Measurements from ENCODE around the gene TEDC1. TPM values are rescaled to one million over a fixed set of nuclear protein-coding genes. Genes with fewer than 3 reads are reported as not detected.

The TEDC1 gene
- total and polyA plus RNA-seq, 3 donors from 2014 or later = 8.8 to 16.7 (median 16.4) TPM

- peak overlapping the region; percentile 8 to 26 for H3K27ac ChIP-seq
- no peaks in the 10 kb centered on the region for H3K36me3 ChIP-seq (ENCODE audit: low read depth, missing control alignments)
- intact Hi-C loops (cut with DNase I; ENCODE audit: low total_unique reads) = no loop called here
- no peak for TF ChIP-seq CTCF (IDR thresholded peaks at IDR 0.05)
- TF ChIP-seq POLR2A (IDR thresholded peaks at IDR 0.05) = no peak
- 30 to 42% methylated on average over 2 to 7 of the region's 7 CpGs for WGBS, 2 donors
- peaks cover 2% of the 10 kb centered on the region for H3K27me3 ChIP-seq
- DNase-seq = no peak
- H3K4me1 ChIP-seq = peaks cover 54% of the 10 kb centered on the region
- no peaks in the 10 kb centered on the region for H3K9me3 ChIP-seq
- H3K4me3 ChIP-seq = peak overlapping the region in 1 of 2 donors; percentile 55
These were observed 17.9 kb upstream of the TEDC1 start for GRCh38 chr14:105473033-105473676.

- Histone ChIP-seq H3K9me3 (no peaks in the 10 kb centered on the region), H3K4me1 (peaks cover 54% of the 10 kb centered on the region), H3K27me3 (peaks cover 3% of the 10 kb centered on the region), H3K36me3 (ENCODE audit: low read depth, missing control alignments) (no peaks in the 10 kb centered on the region), H3K4me3 (peak overlapping the region; percentile 55 to 57), H3K27ac (peak overlapping the region; percentile 8 to 26)
- TF ChIP-seq POLR2A (IDR thresholded peaks at IDR 0.05) = no peak
- TF ChIP-seq CTCF (IDR thresholded peaks at IDR 0.05) = no peak
- DNase-seq = peak; percentile 78
- 6% methylated on average over 46 of the region's 60 CpGs; no CpG with 5 or more reads in 1 of the 2 donors for WGBS, 2 donors
- intact Hi-C loops (cut with DNase I; ENCODE audit: low total_unique reads) = no loop called here
These were observed 17.2 kb upstream of the TEDC1 start for GRCh38 chr14:105473677-105474482.

GRCh38 chr14:105474483-105475268 is 16.4 kb upstream of the TEDC1 start, which contains the start of gene CRIP2:
CRIP2 (plus strand) TSS chr14:105474821; CDS start chr14:105474863, 42 bp downstream.
- Histone ChIP-seq H3K36me3 (ENCODE audit: low read depth, missing control alignments) (no peaks in the 10 kb centered on the region), H3K27me3 (peaks cover 3% of the 10 kb centered on the region)

More at GRCh38 chr14:105474483-105475268, 16.4 kb upstream of the TEDC1 start, which contains the start of gene CRIP2:
- WGBS, 2 donors = 4% methylated on average over 8 of the region's 118 CpGs; no CpG with 5 or more reads in 1 of the 2 donors
- intact Hi-C loops (cut with DNase I; ENCODE audit: low total_unique reads) = no loop called here
- Histone ChIP-seq H3K9me3 (no peaks in the 10 kb centered on the region), H3K4me3 (peak within 1 kb of the TSS; percentile 55 to 62), H3K4me1 (peaks cover 51% of the 10 kb centered on the region), H3K27ac (peak within 1 kb of the TSS; percentile 26 to 79)
- no peak for DNase-seq
- TF ChIP-seq POLR2A (IDR thresholded peaks at IDR 0.05) (no peak), CTCF (IDR thresholded peaks at IDR 0.05) (no peak)

Data from testis (tissue), 3 donors.